IgD-negative memory B cell (primary cell): ENCODE measurements around the gene PFKP. TPM values are rescaled to one million over a fixed set of nuclear protein-coding genes. Genes with fewer than 3 reads are reported as not detected.

Source experiments
- H3K27ac Mint-ChIP-seq, 3 donors: one replicate each; pipeline ENCODE4 v1.8.0; 2020 to 2022; ENCODE audit warnings: mild to moderate bottlenecking in 3 of 3, mixed read lengths in 3 of 3, moderate library complexity in 1 of 3
- H3K27me3 Mint-ChIP-seq: one replicate; pipeline ENCODE4 v1.8.0; 2021; ENCODE audit warnings: mixed read lengths
- H3K36me3 Mint-ChIP-seq: one replicate; pipeline ENCODE4 v1.8.0; 2020; ENCODE audit warnings: mild to moderate bottlenecking, mixed read lengths
- H3K4me1 Mint-ChIP-seq, 3 donors: one replicate each; pipeline ENCODE4 v1.8.0; 2020 to 2022; ENCODE audit warnings: mixed read lengths in 3 of 3, mild to moderate bottlenecking in 1 of 3
- H3K4me3 Mint-ChIP-seq, 4 donors: one replicate each; pipeline ENCODE4 v1.8.0; 2020 to 2022; ENCODE audit warnings: mild to moderate bottlenecking in 4 of 4, mixed read lengths in 4 of 4, moderate library complexity in 3 of 4
- H3K9me3 Mint-ChIP-seq, 3 donors: one replicate each; pipeline ENCODE4 v1.8.0; 2020 to 2021; ENCODE audit warnings: mixed read lengths in 3 of 3, mild to moderate bottlenecking in 1 of 3
- polyA plus RNA-seq: library from polyadenylated mRNA; unstranded; fragments of 300-500 nt; fragmentation: Illumina TruSeq; gene quantifications from one replicate; pipeline ENCODE4 v1.2.3, GENCODE V29; 2021

Gene PFKP
- polyA plus RNA-seq, 1 donor from 2014 or later, result 42.2 TPM

DNA sequence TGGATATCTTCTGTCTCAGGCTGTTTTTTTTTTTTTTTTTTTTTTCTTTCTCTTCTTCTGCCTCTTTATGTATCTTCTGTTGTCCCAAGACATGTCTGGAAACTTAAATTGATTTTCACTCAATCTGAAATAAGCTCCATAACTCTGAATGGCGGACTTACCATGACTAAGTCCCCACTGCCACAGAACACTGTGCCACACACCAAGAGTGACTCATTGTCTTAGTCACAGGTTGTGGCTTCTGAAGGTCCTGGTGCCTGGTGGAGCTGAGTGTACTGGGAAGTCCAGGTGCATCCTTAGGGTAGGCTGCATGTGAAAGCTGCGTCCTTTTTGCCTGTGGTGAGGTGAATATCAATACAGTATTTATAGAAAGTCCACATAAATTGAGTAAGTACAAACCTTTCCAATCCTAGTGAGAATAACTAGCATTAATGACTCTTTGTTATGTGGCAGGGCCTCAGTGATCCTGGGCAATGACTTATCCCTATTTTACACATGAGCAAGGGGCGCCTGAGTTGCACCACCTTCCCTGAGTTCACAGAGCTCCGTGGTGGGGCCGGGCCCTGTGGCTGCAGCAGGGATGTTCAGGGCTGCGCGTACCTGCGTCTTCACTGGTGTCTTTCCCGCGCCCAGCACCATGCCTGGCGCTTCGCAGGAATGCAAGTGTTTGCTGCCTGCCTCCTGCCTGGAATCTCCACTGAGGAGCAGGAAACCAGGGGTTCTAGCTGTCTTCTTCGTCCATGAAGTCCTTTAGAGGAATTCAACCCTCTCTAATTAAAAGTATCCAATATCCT, 4.3 kb downstream of the PFKP start:
- Mint-ChIP-seq H3K27me3 (no peaks in the 10 kb centered on the region), H3K4me3 (peak overlapping the region in 3 of 4 donors; percentile 72 to 89 (median 73)), H3K27ac (no peak overlapping the region), H3K9me3 (no peaks in the 10 kb centered on the region), H3K36me3 (peaks cover 6% of the 10 kb centered on the region), H3K4me1 (peaks cover 13 to 18% (median 17%) of the 10 kb centered on the region in 3 donors)

- Mint-ChIP-seq H3K4me1 (peaks cover 15 to 22% (median 17%) of the 10 kb centered on the region in 3 donors), H3K27ac (no peak overlapping the region)
These were observed 5.5 kb downstream of the PFKP start for GRCh38 chr10:3072641-3073360.

DNA sequence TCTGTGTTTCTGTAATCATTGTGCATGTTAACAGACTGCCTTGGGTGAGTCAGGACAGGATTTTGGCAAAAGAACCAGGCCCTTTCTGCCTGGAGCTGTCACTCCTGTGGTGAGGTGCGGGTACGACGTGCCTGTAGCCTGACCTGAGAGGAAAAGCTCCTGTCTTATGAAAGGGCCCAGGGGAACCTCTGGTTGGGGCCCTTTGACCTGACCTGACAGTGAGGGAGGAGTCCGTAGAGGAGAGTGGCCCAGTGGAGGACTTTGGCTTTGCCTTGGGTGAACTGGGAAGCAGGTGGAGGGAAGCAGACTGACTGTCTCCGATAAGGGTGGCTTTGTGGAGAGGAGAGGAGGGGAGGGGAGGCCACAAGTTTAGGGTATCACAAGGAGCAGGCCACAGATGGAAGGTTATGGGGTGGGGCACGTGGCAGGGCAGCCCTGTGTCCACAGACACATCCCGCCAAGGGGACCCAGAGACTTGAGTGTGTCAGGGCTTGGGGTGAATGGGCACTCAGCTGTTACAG, 6.9 kb downstream of the PFKP start:
- peaks cover 14 to 21% (median 16%) of the 10 kb centered on the region in 3 donors for H3K4me1 Mint-ChIP-seq

More at GRCh38 chr10:3072641-3073360, 5.5 kb downstream of the PFKP start:
- Mint-ChIP-seq H3K9me3 (no peaks in the 10 kb centered on the region), H3K4me3 (peak overlapping the region in 1 of 4 donors; percentile 89), H3K27me3 (no peaks in the 10 kb centered on the region), H3K36me3 (peaks cover 6% of the 10 kb centered on the region)

DNA sequence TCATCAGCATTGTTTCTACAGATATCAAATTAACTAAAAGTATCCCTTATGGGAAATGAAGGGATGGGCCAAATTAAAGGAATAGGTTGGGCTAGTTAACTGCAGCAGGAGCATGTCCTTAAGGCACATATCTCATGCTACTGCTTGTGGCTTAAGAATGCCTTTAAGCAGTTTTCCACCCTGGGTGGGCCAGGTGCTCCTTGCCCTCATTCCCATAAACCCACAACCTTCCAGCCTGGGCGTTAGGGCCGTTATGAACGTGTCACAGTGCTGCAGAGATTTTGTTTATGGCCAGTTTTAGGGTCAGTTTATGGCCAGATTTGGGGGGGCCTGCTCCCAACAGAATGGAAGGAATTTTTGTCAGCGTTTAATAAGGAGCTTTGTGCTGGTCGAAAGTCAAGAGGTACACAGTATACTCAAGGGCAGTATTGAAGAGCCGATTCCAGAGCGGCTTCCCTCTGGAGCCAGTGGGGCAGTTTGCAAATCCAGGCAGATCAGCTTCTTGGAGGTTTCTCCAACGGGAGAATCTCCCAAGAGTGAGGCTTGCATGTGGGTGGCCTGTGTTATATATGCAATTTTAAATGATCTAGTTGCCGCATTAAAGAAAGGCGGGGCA, 7.7 kb downstream of the PFKP start:
- H3K4me1 Mint-ChIP-seq, result peaks cover 9 to 12% (median 9%) of the 10 kb centered on the region in 3 donors
- H3K4me3 Mint-ChIP-seq, result no peak overlapping the region
- peaks cover 5% of the 10 kb centered on the region for H3K36me3 Mint-ChIP-seq
- H3K27ac Mint-ChIP-seq, result no peak overlapping the region
- H3K27me3 Mint-ChIP-seq, result no peaks in the 10 kb centered on the region
- H3K9me3 Mint-ChIP-seq, result no peaks in the 10 kb centered on the region

More for the DNA sequence above, 6.9 kb downstream of the PFKP start:
- Mint-ChIP-seq H3K27ac (no peak overlapping the region), H3K27me3 (no peaks in the 10 kb centered on the region), H3K36me3 (peaks cover 6% of the 10 kb centered on the region), H3K4me3 (no peak overlapping the region), H3K9me3 (no peaks in the 10 kb centered on the region)

DNA sequence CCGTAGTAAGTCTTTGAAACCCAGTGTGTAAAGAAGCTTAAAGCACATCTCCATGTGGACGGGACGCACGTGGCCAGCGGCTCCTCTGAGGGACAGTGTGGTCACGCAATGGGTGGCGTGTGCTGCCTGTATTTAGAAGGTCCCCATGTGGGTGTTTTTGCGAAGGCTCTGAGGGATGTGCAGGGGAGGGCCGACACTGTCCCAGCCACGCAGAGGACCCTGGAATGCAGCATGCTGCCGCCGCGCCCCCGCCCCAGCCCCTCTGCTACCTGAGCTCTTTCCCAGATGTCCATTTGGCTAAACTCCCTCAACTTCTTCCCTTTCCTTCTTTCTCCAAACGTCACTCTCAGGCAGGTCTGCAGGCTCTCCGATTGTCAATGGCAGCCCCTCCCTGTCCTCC, 8.8 kb downstream of the PFKP start:
- Mint-ChIP-seq H3K9me3 (no peaks in the 10 kb centered on the region), H3K36me3 (peaks cover 4% of the 10 kb centered on the region), H3K4me3 (no peak overlapping the region), H3K27me3 (no peaks in the 10 kb centered on the region), H3K27ac (no peak overlapping the region), H3K4me1 (peaks cover 8% of the 10 kb centered on the region in 3 donors)

DNA sequence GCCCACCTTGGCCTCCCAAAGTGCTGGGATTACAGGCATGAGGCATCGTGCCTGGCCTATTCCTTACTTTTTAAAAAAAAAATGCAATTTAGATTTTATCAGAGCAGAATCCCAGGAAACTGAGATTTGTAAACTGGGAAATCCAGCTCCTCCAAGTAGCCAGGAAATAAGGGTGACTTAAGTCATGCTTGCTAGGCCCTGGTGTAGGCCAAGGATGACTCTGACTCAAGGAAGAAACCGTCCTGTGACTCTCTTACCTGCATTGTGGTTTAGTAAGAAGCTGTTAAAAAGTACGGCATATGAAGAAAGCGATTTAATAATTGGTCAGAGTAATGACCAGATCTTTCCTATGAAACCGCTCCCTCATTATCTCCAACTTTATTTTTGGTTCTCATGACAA, 10.2 kb downstream of the PFKP start:
- peaks cover 4% of the 10 kb centered on the region for H3K36me3 Mint-ChIP-seq
- no peak overlapping the region for H3K4me3 Mint-ChIP-seq
- H3K27me3 Mint-ChIP-seq, result no peaks in the 10 kb centered on the region
- peaks cover 7 to 8% (median 8%) of the 10 kb centered on the region in 3 donors for H3K4me1 Mint-ChIP-seq
- H3K9me3 Mint-ChIP-seq, result no peaks in the 10 kb centered on the region
- H3K27ac Mint-ChIP-seq, result no peak overlapping the region

DNA sequence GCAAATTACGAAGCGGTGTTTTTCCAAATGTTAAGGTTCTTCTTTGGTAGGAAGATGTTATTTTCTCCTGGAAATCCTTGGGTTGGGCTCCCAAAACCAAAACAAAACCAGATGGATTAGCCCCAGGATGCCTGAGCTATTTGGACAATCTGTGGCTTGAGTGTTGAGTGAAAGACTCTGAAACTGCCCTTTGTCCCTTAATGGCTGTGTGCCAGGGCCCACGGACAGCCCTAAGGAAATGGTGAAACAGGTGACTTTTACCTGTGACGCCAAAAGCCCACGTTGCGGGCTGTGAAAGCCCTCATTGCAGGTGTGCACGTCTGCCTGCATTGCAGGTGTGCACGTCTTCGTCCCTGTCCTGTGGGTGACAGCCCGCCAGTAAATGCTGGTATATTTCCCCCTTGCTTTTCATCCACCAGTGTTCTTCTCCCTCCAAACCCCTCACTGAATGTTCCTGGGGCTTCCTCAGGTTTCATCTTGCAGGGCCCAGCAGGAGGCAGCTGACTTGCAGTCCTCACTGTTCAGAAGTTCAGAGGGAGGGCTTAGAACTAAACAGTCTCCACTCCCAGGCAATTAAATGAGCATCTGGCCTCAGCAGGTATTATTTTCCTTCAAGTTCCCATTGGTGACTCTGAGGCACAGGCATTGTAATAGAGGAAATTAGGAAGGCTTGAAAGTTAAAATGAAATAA, 10.7 kb downstream of the PFKP start:
- Mint-ChIP-seq H3K4me3 (no peak overlapping the region), H3K4me1 (peaks cover 4 to 8% (median 6%) of the 10 kb centered on the region in 3 donors), H3K27me3 (no peaks in the 10 kb centered on the region), H3K9me3 (no peaks in the 10 kb centered on the region), H3K27ac (no peak overlapping the region), H3K36me3 (peaks cover 4% of the 10 kb centered on the region)

GRCh38 chr10:3081383-3081981, 14.1 kb downstream of the PFKP start:
- H3K27me3 Mint-ChIP-seq, result no peaks in the 10 kb centered on the region
- H3K36me3 Mint-ChIP-seq, result peaks cover 2% of the 10 kb centered on the region
- H3K27ac Mint-ChIP-seq, result no peak overlapping the region
- no peaks in the 10 kb centered on the region for H3K9me3 Mint-ChIP-seq
- H3K4me1 Mint-ChIP-seq, result peaks cover 4 to 9% (median 8%) of the 10 kb centered on the region in 3 donors
- no peak overlapping the region for H3K4me3 Mint-ChIP-seq

- peaks cover 2% of the 10 kb centered on the region for H3K36me3 Mint-ChIP-seq
- H3K9me3 Mint-ChIP-seq, result no peaks in the 10 kb centered on the region
- no peak overlapping the region for H3K4me3 Mint-ChIP-seq
- H3K27me3 Mint-ChIP-seq, result no peaks in the 10 kb centered on the region
- H3K27ac Mint-ChIP-seq, result no peak overlapping the region
- H3K4me1 Mint-ChIP-seq, result peaks cover 0 to 8% (median 7%) of the 10 kb centered on the region in 3 donors
These were observed 14.9 kb downstream of the PFKP start for GRCh38 chr10:3082290-3082689.

DNA sequence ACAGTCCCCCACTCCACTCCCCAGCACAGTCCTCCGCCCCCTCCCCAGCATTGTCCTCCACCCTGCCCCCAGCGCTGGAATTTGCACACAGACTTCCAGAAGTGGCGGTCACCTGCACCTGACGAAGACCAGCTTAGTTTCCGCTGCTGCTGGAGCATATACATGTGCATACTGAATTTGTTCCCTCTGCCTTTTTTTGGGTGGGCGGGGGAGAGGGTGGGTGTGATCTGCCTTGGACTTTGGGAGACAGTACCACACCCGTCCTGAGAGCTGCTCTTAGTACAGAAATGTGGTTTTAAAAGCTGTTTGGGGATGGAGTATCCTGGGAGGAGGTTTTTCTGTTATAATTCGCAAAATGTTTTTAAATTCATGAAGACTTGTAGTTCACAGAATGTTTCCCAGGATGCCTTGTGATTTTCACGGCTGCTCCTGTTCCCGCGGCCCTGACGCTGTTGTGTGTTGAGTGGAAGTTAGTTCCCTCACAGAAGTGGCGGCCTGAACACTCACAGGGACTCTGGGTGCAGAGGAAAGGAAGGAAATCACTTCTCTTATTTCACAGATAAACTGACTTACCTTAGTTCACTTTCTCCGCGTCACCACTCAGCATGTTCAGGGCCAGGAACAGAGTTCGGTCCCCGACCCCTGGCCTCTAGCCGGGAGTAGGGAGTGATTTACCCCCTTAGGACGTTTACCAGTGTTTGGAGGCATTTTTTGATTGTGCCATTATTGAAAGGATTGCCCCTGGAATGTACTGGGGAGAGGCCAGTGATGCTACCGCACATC, 18.6 kb downstream of the PFKP start:
- peak overlapping the region in 1 of 4 donors; percentile 1 for H3K4me3 Mint-ChIP-seq
- peaks cover 4 to 7% (median 5%) of the 10 kb centered on the region in 3 donors for H3K4me1 Mint-ChIP-seq
- H3K36me3 Mint-ChIP-seq, result peaks cover 7% of the 10 kb centered on the region
- H3K9me3 Mint-ChIP-seq, result no peaks in the 10 kb centered on the region
- no peaks in the 10 kb centered on the region for H3K27me3 Mint-ChIP-seq
- H3K27ac Mint-ChIP-seq, result no peak overlapping the region

GRCh38 chr10:3090388-3090787, 23.0 kb downstream of the PFKP start:
- Mint-ChIP-seq H3K36me3 (peaks cover 8% of the 10 kb centered on the region), H3K27me3 (no peaks in the 10 kb centered on the region), H3K4me1 (peaks cover 6 to 15% (median 11%) of the 10 kb centered on the region in 3 donors), H3K9me3 (no peaks in the 10 kb centered on the region), H3K4me3 (no peak overlapping the region), H3K27ac (no peak overlapping the region)

DNA sequence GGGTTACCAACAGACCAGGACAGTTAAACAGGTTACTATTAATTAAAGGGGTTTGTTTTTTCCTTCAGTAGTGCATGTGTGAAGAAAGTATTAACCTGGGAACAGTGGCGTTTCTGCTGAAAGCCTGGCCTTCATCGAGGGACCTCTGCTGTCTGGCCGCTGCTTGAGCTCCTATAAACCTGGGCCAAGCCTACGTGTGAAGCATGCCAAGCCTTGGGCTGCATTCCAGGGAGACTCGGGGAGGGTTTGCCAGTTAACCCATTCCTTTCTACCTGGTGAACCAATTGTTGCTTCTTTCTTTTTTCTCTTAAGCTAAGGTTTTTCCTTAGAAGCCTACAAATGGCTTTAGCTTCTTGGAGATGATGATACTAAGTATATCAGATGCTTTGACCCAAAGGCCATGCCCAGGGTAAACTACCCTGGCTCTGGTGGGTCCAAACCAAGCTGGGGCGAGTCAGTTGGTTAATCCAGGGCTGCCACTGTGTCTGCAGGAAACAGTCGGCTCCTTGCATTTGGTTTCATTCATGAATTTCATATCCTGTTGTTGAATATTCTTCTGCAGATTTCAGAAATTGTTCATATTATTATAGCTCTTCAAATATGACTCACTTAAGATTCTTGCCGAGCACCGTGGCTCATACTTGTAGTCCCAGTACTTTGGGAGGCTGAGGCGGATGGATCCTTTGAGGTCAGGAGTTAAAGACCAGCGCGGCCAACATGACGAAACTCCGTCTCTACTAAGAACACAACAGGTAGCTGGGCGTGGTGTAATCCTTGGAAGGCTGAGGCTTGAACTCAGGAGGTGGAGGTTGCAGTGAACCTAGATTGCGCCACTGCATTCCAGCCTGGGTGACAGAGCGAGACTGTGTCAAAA, 23.8 kb downstream of the PFKP start:
- Mint-ChIP-seq H3K36me3 (peaks cover 8% of the 10 kb centered on the region), H3K27me3 (no peaks in the 10 kb centered on the region), H3K4me1 (peaks cover 7 to 15% (median 15%) of the 10 kb centered on the region in 3 donors), H3K4me3 (no peak overlapping the region), H3K27ac (no peak overlapping the region), H3K9me3 (no peaks in the 10 kb centered on the region)

DNA sequence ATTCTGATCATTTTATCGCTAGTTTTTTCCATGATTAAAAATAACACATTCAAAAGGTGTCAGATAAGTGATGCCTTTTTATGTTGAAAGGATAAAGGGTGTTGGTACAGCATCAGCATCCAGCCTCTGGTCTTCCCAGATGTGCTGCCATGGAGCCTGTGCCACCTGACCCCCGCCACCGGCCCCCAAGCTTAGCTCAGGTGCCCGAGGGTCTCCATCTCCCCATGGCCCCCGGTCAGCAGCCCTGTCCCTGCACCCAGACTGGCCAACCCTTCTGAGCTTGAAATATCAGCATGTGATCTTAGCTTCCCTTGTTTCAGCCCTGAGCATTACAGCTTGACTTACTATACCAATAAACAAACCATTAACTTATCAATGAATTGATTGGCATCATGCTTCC, 24.6 kb downstream of the PFKP start:
- Mint-ChIP-seq H3K4me3 (no peak overlapping the region), H3K36me3 (peaks cover 8% of the 10 kb centered on the region), H3K4me1 (peaks cover 9 to 15% (median 14%) of the 10 kb centered on the region in 3 donors), H3K9me3 (no peaks in the 10 kb centered on the region), H3K27ac (no peak overlapping the region), H3K27me3 (no peaks in the 10 kb centered on the region)
